PC-3 (cell line): ENCODE measurements around the gene TMOD2. TPM values are rescaled to one million over a fixed set of nuclear protein-coding genes. Genes with fewer than 3 reads are reported as not detected.
A peak's percentile ranks its signal among the peaks of the same experiment; 100 is the strongest.

Source experiments
- ATAC-seq: fragments of 200-7000 bp; cut with Tn5 transposase; 2 replicates; pipeline ENCODE4 v1.9.1; 2020; ENCODE audit warnings: mild to moderate bottlenecking, moderate library complexity
- BruUV-seq: library from RNA; stranded (reverse); fragments of 400-500 nt; replicated peaks from 2 replicates; lab custom pipeline; 2021; lab: Mats Ljungman, UMichigan
- CTCF ChIA-PET: fragments of 300-600 bp; sonication (Branson Sonifier 250); formaldehyde crosslinking; loops from one replicate; lab custom pipeline; 2022; ENCODE audit warnings: antibody characterized with exemption; lab: Charles Lee
- POLR2A ChIA-PET: fragments of 300-600 bp; sonication (Branson Sonifier 250); formaldehyde crosslinking; loops from one replicate; lab custom pipeline; 2022; ENCODE audit warnings: antibody characterized with exemption; ENCODE audit not compliant: unreplicated experiment; lab: Charles Lee
- DNase-seq: peaks from one replicate; pipeline ENCODE4 v3.0.0-alpha.2; 2015
- H2AFZ ChIP-seq: fragments of 300-600 bp; sonication (generic); 2 replicates; pipeline ENCODE4 v1.6.0; 2016; ENCODE audit warnings: antibody characterized with exemption, low read length
- H3F3A ChIP-seq: fragments of 300-600 bp; sonication (generic); one replicate; pipeline ENCODE4 v1.6.0; 2017; ENCODE audit warnings: antibody characterized with exemption, low read length, control low read depth, mild to moderate bottlenecking; ENCODE audit not compliant: unreplicated experiment
- H3K27ac ChIP-seq: fragments of 300-600 bp; sonication (generic); 2 replicates; pipeline ENCODE4 v1.5.1; 2016; ENCODE audit warnings: mild to moderate bottlenecking, low read length
- H3K27me3 ChIP-seq: fragments of 300-600 bp; sonication (generic); 2 replicates; pipeline ENCODE4 v1.6.1; 2016; ENCODE audit warnings: low read length, mixed read lengths
- H3K36me3 ChIP-seq: fragments of 300-600 bp; sonication (generic); 2 replicates; pipeline ENCODE4 v1.6.1; 2016; ENCODE audit warnings: low read depth, mixed run types, low read length, mixed read lengths
- H3K4me1 ChIP-seq: fragments of 300-600 bp; sonication (generic); 2 replicates; pipeline ENCODE4 v1.5.1; 2016; ENCODE audit warnings: low read length; ENCODE audit not compliant: insufficient read depth
- H3K4me2 ChIP-seq: fragments of 300-600 bp; sonication (generic); 2 replicates; pipeline ENCODE4 v1.6.0; 2016; ENCODE audit warnings: low read length
- H3K4me3 ChIP-seq: fragments of 300-600 bp; sonication (generic); 2 replicates; pipeline ENCODE4 v1.5.1; 2016; ENCODE audit warnings: mild to moderate bottlenecking, low read length, mixed read lengths
- H3K79me2 ChIP-seq: fragments of 300-600 bp; sonication (generic); 2 replicates; pipeline ENCODE4 v1.6.1; 2017; ENCODE audit warnings: low read length, mixed read lengths
- H3K9ac ChIP-seq: fragments of 300-600 bp; sonication (generic); 2 replicates; pipeline ENCODE4 v1.6.0; 2016; ENCODE audit warnings: mild to moderate bottlenecking, low read length
- H3K9me2 ChIP-seq: fragments of 300-600 bp; sonication (generic); replicated peaks from 2 replicates; pipeline ENCODE4 v1.6.1; 2016; ENCODE audit warnings: mixed run types, low read length, mixed read lengths
- H3K9me3 ChIP-seq: fragments of 300-600 bp; sonication (generic); 2 replicates; pipeline ENCODE4 v1.6.1; 2016; ENCODE audit warnings: low read length, mixed read lengths
- H4K20me1 ChIP-seq: fragments of 300-600 bp; sonication (generic); 2 replicates; pipeline ENCODE4 v1.6.1; 2016; ENCODE audit warnings: low read length, mixed read lengths
- EZH2 ChIP-seq: fragments of 300-600 bp; sonication (generic); IDR thresholded peaks from one replicate; pipeline ENCODE4 v1.6.1; 2017; ENCODE audit warnings: antibody characterized with exemption, mild to moderate bottlenecking, low read length; ENCODE audit not compliant: unreplicated experiment
- EZH2phosphoT487 ChIP-seq: fragments of 300-600 bp; sonication (generic); IDR thresholded peaks from 2 replicates; pipeline ENCODE4 v1.6.1; 2018; ENCODE audit warnings: mild to moderate bottlenecking, antibody characterized with exemption, low read length, borderline replicate concordance
- intact Hi-C: fragments of 100-400 bp; cut with micrococcal nuclease; formaldehyde crosslinking; loops from 2 replicates; pipeline ENCODE4 v1.9.0; 2023
- total RNA-seq: library from RNA; depleted of rRNA; stranded (reverse); fragments of >200 nt; gene quantifications from 2 replicates; pipeline ENCODE4 v1.2.3, GENCODE V29; 2014
- TF ChIP-seq, protein P1 (sequence below): fragments of 300-600 bp; sonication (generic); conservative IDR thresholded peaks from 2 replicates; pipeline ENCODE4 v1.5.1; 2017; ENCODE audit warnings: antibody characterized with exemption, low read depth, mild to moderate bottlenecking, low read length

Gene TMOD2
- total RNA-seq, 1 experiment from 2014 or later, result 0.95 TPM

DNA sequence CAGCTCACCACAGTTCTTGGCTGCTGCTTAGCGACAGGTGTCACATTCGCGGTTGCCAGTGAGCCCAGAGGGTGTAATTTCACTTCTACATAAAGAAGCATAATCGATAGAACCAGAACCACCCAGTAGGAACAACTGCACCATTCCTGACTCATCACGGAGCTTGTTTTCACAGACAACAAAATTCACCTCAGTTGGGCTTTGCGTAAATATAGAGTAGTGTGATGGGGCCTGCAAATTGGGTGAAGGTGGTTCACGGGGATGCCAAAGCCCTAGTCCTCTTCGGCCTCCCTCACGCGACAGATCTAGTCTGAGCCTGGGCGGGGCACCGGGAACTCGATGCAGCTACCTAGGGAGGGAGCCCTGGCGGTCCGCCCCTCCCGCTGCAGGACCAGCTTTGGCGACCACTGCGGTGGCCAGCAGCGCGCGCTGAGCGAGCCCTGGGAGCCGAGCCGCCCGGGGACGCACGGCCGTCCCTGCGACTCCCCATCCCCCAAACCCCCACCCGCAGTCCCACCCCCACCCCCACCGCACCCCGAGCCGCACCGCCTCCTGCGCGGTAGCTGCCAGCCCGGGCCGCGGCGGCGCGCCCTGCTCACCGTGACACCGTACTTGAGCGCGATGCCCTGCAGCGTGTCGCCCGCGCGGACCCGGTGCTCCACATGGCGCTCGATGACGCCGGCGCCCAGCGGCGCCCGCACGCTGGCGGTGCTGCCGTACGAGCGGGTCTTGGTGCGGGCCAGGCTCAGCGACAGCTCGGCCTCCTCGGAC, 14.5 kb upstream of the TMOD2 start:
- Histone ChIP-seq H3K9me2 (no peaks in the 10 kb centered on the region), H2AFZ (peak overlapping the region; percentile 91), H3K36me3 (no peaks in the 10 kb centered on the region), H3K4me2 (peak overlapping the region; percentile 92), H3K27me3 (no peaks in the 10 kb centered on the region), H3K4me3 (peak overlapping the region; percentile 66), H3K9ac (peak overlapping the region; percentile 63; the same call in 1 of the 2 replicates), H3F3A (no peaks in the 10 kb centered on the region), H3K9me3 (no peaks in the 10 kb centered on the region), H3K4me1 (peaks cover 12% of the 10 kb centered on the region), H3K27ac (no peak overlapping the region), H3K79me2 (peaks cover 14% of the 10 kb centered on the region; the same call in 1 of the 2 replicates), H4K20me1 (no peaks in the 10 kb centered on the region)
- ChIA-PET CTCF (no interaction called here), POLR2A (no interaction called here)
- ATAC-seq, result peak; percentile 65
- peak; percentile 32 for DNase-seq
- intact Hi-C loops, result no loop called here
- no TSS peak for BruUV-seq
- TF ChIP-seq EZH2, result no peak
- TF ChIP-seq EZH2phosphoT487, result no peak
- TF ChIP-seq, protein P1, sequence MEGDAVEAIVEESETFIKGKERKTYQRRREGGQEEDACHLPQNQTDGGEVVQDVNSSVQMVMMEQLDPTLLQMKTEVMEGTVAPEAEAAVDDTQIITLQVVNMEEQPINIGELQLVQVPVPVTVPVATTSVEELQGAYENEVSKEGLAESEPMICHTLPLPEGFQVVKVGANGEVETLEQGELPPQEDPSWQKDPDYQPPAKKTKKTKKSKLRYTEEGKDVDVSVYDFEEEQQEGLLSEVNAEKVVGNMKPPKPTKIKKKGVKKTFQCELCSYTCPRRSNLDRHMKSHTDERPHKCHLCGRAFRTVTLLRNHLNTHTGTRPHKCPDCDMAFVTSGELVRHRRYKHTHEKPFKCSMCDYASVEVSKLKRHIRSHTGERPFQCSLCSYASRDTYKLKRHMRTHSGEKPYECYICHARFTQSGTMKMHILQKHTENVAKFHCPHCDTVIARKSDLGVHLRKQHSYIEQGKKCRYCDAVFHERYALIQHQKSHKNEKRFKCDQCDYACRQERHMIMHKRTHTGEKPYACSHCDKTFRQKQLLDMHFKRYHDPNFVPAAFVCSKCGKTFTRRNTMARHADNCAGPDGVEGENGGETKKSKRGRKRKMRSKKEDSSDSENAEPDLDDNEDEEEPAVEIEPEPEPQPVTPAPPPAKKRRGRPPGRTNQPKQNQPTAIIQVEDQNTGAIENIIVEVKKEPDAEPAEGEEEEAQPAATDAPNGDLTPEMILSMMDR, result no peak

DNA sequence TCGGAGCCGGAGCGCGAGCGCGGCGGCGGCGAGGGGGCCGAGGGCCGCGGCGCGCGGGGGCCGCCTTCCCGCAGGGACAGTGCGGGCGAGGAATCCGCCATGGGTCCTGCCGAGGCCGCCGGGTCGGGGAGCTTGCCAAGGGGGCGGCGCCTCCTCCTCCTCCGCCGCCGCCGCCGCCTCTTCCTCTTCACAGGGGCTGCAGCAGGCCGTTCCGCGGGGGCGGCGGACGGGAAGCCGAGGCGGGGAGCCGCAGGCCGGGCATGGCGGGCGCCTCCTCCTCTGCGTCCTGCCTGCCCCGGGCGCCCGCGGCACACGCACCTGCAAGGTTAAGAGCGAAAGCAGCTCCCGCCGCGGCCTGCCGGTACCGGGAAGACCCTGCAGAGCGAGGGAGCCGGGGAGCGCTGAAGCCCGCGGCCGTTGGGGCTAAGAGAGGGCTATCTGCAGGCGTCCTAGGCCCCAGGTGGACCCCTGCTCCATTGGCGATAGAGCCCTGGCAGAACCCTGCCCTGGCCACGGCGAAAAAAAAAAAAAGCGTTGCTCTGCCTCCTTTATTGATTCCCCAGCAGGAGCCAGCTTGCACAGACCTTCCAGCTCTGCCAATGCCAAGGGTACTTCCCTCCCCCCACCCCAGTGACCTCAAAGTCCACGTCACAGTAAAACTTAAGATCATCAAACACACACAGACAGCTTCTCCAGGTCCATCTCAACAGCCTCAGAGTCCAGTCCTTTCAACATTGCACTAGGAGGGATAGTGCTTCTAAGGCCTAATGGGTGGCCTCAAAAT, 13.7 kb upstream of the TMOD2 start, which contains the start of gene LYSMD2:
Gene LYSMD2, minus strand, starts transcription at position 134 of the 784 bp plus-strand sequence. Its CDS starts 33 bp downstream, at position 101.
- H4K20me1 ChIP-seq, result no peaks in the 10 kb centered on the region
- no peaks in the 10 kb centered on the region for H3K27me3 ChIP-seq
- intact Hi-C loops, result no loop called here
- no peaks in the 10 kb centered on the region for H3K9me3 ChIP-seq
- H2AFZ ChIP-seq, result peak within 1 kb of the TSS; percentile 91
- H3K36me3 ChIP-seq, result no peaks in the 10 kb centered on the region
- CTCF ChIA-PET, result interaction anchor here (0.6 kb wide), 2 partner anchors 39 to 87 kb away, joined by 5 read pairs; no protein-coding TSS in a partner anchor
- peaks cover 14% of the 10 kb centered on the region; the same call in 1 of the 2 replicates for H3K79me2 ChIP-seq
- BruUV-seq, result no TSS peak
- TF ChIP-seq, protein P1, result no peak
- TF ChIP-seq EZH2phosphoT487 (no peak), EZH2 (no peak)
- DNase-seq (peak; percentile 43), ATAC-seq (peak; percentile 69)
- H3K27ac ChIP-seq, result no peak within 1 kb of the TSS
- peak within 1 kb of the TSS; percentile 63 for H3K9ac ChIP-seq
- H3K4me2 ChIP-seq, result peak within 1 kb of the TSS; percentile 92
- H3K4me3 ChIP-seq, result peak within 1 kb of the TSS; percentile 66
- H3K9me2 ChIP-seq, result no peaks in the 10 kb centered on the region
- peaks cover 12% of the 10 kb centered on the region for H3K4me1 ChIP-seq
- no peaks in the 10 kb centered on the region for H3F3A ChIP-seq
- POLR2A ChIA-PET, result no interaction called here
